HG03565 (cell line): ENCODE results near the gene KCP.

Source experiments
- ATAC-seq: cut with Tn5 transposase; IDR thresholded peaks from one replicate; pipeline ENCODE4 v1.9.1; 2021; ENCODE audit warnings: mild to moderate bottlenecking, moderate library complexity; ENCODE audit not compliant: unreplicated experiment

The KCP gene

DNA sequence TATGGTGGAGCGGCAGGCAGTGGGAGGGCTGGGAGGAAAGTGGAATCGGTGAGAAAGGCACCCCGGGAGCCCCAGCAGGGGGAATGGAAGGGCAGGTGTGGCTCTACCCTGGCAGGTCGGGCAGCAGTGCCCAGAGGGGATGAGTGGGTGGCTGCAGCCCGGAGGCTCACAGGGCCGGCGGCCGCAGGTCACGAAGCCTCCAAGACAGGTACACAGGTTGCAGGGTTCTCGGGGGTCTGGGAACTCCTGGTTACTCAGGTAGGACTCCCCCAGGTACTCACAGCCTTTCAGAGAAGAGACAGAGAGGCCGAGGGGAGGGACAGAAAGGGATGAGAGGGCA is 21.8 kb downstream of the KCP start:
- no peak for ATAC-seq

DNA sequence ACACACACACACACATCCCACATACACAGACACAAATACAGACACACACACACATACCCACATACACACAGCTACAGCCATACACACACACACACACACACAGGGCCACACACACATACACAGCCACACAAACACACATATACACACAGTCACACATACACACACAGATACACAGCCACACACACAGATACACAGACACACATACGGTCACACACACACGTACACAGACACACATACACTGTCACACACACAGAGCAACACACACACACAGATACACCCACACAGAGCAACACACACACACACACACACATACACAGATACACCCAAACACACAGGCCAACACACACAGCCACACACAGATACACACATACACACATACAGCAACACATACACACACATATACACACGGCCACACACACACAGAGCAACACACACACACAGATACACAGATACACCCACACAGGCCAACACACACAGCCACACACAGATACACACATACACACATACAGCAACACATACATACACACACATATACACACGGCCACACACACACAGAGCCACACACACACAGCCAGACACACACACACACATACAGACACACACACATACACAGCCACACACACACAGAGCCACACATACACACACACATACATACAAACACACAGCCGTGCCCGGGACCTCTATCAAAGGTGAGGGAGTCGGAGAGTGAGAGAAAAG is 22.3 kb downstream of the KCP start:
- no peak for ATAC-seq

GRCh38 chr7:128887169-128888038 is 23.1 kb downstream of the KCP start:
- ATAC-seq, result no peak

DNA sequence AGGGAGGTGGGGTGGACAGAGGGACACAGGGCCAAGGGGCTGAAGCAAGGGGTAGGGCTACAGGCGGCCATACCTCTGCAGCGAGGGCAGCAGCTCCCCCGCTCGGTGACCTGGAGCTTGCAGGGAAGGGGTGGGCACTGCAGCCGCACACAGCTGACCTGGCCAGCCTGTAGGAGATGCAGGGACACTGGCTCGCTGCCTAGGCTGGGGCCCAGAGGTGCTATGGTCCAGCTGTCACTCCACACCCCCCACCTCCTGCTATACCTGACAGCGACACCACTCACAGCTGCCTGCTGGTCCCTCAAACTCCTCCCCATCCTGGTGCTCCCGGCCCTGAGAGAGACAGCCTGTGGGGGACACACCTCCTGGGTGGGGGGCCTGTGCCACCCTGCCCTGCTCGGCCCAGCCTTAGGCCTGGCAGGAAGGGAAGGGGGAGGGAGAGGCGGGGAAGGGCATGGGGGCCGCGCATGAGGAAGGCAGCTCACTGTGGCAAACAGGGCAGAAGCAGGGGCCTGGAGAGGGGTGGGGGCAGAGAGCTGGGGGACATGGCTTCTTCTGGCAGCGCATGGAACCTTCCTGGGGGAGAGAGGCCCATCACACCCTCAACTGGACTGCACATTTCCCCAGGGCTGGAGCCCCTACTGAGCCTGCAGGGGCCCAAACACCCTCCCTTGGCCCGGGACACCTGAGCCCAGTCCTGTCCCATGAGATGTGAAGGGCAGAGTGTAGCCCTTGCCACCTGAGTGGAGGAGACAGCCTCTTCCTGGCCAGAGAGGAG is 23.9 kb downstream of the KCP start:
- ATAC-seq, result no peak

- no peak for ATAC-seq
These were observed 24.9 kb downstream of the KCP start for GRCh38 chr7:128885370-128886187.

DNA sequence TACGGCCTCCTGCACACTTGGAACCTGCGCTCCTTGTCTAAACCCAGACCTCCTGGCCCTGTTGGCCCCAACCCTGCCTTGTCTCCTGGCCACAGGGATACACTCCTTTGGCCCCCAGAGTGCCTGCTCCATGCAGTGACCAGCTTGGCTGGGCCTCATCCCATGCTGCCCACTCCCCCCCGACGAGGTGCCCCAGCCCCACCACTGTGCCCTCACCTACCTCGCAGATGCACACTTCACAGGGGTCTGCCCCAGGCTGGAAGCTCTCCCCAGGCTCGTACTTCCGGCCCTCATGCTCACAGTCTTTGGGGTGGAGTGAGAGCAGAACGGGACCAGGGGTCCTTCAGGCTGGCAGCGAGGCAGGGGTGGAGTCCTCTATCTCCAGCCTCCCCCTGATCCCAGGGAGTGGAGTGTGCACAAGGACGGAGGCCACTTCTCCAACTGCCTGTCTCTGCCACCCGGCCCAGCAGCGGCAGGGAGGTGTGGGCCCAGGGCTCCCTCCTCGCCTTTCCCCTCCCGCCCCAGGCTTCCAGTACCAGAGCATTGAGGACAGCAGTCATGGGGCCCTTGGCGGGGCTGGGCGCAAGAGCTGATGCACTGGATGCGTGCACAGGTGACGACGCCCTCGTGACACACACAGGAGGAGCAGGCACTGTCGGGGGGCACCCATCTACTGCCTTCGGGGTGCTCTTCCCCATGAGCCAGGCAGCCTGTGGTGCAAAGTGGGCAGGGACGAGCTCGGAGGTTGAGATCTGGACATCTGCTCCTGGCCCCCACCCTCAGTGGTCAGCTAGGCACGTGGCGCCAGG is 25.7 kb downstream of the KCP start:
- no peak for ATAC-seq

GRCh38 chr7:128883622-128884448 is 26.7 kb downstream of the KCP start:
- ATAC-seq, result no peak

GRCh38 chr7:128882134-128882533 is 28.4 kb downstream of the KCP start:
- no peak for ATAC-seq

DNA sequence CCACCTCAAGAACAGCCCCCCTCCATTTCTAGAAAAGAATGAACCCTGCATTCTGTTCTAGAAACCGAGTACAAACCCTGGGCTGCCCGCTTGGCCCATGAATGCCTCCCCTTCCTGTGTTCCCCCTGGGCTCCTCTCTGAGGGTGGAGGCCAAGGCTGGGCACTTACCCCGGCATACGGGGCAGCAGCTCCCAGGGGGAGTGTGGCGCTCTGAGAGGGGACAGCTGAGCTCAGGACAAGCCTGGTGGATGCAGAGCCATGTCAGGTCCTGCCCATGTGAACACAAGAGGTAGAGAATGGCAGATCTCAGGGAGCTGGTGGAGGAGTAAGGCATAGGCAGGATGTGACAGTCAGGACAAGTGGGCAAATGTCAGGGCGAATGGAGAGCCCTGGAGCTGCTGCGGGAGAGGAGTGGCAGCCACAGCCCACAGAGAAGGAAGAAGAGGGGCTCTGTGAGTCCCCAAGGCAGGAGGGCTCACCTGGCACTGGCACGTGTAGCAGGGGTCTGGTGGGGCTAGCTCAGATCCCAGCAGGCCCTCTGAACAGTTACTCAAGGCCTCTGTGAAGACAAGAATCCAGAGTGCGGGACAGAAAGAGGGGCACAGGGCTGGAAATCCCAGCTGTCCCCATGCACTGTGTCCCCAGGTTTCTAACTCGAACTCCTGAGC is 28.9 kb downstream of the KCP start:
- ATAC-seq, result no peak

DNA sequence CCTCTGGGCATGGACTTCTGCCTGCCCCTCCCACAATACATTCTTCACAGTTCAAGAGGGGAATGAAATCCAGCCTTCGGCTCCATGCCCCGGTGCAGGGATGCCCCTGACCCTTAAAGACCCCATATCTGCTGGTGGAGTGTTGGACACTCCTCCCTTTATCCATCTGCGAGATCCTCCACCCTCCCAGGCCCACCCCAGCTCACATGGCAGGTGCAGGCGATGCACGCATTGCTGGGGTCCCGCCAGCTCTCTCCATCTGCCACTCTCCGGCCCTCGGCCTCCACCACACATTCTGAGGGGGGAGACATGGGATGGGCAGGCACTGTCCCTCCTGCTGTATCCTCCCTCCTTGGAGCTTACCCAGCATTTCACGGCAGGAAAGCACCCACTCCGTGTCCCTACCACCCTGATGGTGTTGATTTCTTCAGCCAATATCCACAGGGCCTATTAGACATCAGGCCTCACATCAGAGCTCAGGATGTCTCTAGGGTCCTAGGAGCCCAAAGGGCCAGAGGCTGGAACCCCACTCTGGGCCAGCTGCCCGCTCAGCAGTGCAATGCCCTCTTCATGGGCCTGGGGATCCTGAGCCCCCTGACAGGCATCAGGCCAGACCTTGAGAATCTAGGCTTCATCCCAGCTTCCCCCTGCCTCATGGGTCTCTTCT is 29.6 kb downstream of the KCP start:
- ATAC-seq, result no peak

DNA sequence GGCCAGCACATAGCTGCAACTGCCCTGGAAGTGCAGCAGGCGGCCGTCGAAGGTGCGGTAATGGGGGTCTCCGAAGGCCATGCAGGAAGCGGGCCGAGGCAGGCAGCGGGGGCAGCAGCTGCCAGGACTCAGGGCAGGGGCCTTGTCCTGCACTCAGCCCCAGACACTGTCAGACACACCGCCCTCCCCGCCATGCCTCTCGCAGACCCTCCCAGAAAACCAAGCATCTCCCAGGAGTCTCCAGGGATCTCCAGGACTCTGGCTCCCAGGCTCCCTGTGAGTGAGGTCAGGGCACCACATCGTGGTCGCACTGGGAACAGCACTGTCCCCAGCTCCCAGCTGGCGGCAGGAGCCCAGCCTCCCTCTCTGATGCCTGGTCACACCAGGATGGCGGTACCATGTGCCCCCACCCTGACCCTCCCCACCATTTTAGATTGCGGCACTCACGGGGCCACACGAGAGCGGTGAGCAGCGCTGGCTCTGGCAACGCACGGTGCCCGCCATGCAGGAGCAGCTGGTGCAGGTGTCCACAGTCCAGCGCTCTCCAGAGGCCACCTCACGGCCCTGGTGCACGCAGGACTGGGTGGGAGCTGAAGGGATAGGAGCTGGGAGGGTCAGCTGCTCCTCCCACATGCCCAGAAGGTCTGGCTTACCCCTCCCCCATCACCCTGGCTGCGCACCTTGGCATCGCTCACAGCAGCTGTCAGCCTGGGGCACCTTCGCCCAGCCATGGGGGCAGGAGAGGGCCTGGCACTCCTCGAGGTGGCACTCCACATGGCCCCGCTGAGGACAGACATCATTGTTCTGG is 30.4 kb downstream of the KCP start:
- ATAC-seq, result no peak

GRCh38 chr7:128879461-128879938 is 31.0 kb downstream of the KCP start:
- no peak for ATAC-seq

GRCh38 chr7:128878226-128879105 is 32.0 kb downstream of the KCP start:
- ATAC-seq, result no peak

- ATAC-seq, result no peak
These were observed 32.8 kb downstream of the KCP start for GRCh38 chr7:128877756-128878120.

DNA sequence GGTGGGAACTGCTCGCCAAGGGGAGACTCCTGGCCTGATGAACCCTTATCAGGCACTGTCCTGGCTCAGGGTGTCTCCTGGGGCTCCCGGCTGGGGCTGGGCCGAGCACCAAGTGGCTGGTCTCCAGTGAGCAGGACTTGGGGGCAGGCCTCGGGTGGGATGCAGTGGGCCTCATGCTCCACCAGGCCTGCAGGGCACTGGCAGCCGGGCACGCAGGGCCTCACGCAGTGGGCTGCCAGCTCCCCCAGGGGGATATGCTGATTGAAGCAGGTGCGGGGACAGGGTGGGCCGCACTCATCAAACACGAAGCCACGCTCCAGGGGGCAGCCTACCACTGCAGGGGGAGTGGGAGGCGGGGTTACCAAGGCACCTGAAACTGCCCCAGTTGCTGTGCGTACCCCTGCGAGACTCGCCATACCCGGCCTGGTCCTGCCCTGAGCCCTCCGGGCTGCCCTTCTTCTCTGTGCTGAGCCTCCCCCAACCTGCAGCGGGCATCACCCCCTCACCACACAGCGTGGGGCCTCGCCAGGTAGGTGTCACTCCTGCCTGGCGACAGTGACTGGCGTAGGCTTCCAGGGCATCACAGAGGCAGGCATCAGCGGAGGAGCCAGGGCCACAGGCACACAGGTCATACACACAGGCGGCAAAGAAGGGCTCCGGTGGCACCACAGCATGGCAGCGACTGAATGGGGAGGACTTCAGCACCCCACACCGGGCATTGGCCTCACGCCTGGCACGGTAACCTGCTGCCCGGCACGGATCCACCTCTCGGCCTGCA is 33.3 kb downstream of the KCP start:
- no peak for ATAC-seq
